Skeletal muscle tissue (tissue), 4 donors: ENCODE measurements around the gene DTHD1. TPM values are rescaled to one million over a fixed set of nuclear protein-coding genes. Genes with fewer than 3 reads are reported as not detected.

ENCODE experiments used
- H3K27ac ChIP-seq: one replicate; pipeline ENCODE4 v1.7.0; 2013; ENCODE audit warnings: mild to moderate bottlenecking, low read depth, low read length, inconsistent platforms
- H3K27me3 ChIP-seq, 3 donors: one replicate each; pipeline ENCODE4 v1.7.0; 2013; ENCODE audit warnings: low read length in 3 of 3; ENCODE audit not compliant: control insufficient read depth in 3 of 3, insufficient read depth in 3 of 3
- H3K36me3 ChIP-seq, 3 donors: one replicate each; pipeline ENCODE4 v1.7.0; 2013; ENCODE audit warnings: low read length in 3 of 3; ENCODE audit not compliant: control insufficient read depth in 3 of 3, insufficient read depth in 3 of 3
- H3K4me1 ChIP-seq, 3 donors: one replicate each; pipeline ENCODE4 v1.7.0; 2013; ENCODE audit warnings: low read length in 3 of 3, mild to moderate bottlenecking in 3 of 3; ENCODE audit not compliant: control insufficient read depth in 3 of 3, insufficient read depth in 3 of 3
- H3K4me3 ChIP-seq, 3 donors: one replicate each; pipeline ENCODE4 v1.7.0; 2013; ENCODE audit warnings: low read length in 3 of 3
- H3K9ac ChIP-seq, 3 donors: one replicate each; pipeline ENCODE4 v1.7.0; 2013; ENCODE audit warnings: low read length in 3 of 3, mild to moderate bottlenecking in 3 of 3, moderate library complexity in 2 of 3, low read depth in 1 of 3
- H3K9me3 ChIP-seq, 3 donors: one replicate each; pipeline ENCODE4 v1.7.0; 2013; ENCODE audit warnings: low read length in 3 of 3; ENCODE audit not compliant: control insufficient read depth in 3 of 3
- total RNA-seq: library from RNA; depleted of rRNA; stranded (reverse); fragments of >200 nt; gene quantifications from one replicate; pipeline ENCODE4 v1.2.3, GENCODE V29; 2014
- donor health status: Osteomylitis.

DTHD1 gene
- total RNA-seq, 1 donor from 2014 or later, result under 0.01 TPM

DNA sequence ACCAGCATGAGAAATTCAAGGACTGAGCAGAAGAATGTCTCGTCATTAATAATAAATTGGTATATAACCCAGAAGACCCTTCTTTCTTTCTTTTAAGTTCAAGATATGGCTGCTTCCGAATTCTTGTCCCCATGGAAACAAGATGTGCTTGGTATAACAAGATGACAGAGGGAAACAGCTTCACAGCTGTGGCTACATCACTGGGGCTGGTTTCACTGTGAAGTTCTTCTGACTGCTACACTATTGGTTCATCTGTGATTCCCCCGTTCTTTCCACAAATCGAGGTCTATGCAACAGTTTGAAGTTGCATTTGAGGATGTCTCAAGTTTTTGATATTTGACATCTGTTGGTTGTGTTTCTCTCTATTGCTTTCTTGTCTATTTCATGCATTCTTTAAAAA, 12.3 kb upstream of the DTHD1 start:
- H3K9ac ChIP-seq, result no peak overlapping the region
- no peak overlapping the region for H3K27ac ChIP-seq
- H3K4me3 ChIP-seq, result no peak overlapping the region

DNA sequence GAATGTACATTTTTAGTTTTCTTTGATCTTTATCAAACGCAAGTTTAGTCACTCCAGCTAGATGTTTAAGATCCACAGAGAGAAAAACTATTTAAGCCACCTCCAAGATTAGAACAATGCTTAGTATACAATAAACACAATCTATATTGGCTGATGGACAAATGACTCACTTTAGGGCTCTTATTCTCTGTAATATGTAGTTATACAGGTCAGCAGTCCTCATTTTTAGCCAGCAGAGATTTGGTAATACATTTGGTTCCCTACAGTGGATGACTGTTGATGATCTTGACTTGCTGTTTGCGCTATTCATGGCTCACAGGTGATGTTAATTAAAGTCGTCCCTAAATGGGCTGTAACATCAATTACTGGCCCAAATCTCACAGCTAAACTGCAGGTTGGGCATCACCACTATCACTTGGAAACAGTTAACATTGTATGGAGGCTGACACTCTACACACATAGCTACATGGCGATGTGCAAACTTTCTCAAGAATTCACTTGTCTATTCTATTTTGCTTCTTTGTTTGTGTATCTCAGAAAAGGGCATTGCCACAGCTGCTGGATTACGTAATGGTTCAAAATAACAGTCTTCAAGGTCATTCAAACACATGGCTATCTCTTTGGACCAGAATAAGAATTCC, 11.8 kb upstream of the DTHD1 start:
- Histone ChIP-seq H3K27me3 (no peaks in the 10 kb centered on the region), H3K4me1 (no peaks in the 10 kb centered on the region), H3K9me3 (peaks cover 0 to 2% (median 0%) of the 10 kb centered on the region in 3 donors), H3K36me3 (no peaks in the 10 kb centered on the region), H3K9ac (no peak overlapping the region), H3K27ac (no peak overlapping the region), H3K4me3 (no peak overlapping the region)

More for the DNA sequence above, 12.3 kb upstream of the DTHD1 start:
- Histone ChIP-seq H3K9me3 (peaks cover 0 to 2% (median 0%) of the 10 kb centered on the region in 3 donors), H3K36me3 (no peaks in the 10 kb centered on the region), H3K27me3 (no peaks in the 10 kb centered on the region), H3K4me1 (no peaks in the 10 kb centered on the region)

DNA sequence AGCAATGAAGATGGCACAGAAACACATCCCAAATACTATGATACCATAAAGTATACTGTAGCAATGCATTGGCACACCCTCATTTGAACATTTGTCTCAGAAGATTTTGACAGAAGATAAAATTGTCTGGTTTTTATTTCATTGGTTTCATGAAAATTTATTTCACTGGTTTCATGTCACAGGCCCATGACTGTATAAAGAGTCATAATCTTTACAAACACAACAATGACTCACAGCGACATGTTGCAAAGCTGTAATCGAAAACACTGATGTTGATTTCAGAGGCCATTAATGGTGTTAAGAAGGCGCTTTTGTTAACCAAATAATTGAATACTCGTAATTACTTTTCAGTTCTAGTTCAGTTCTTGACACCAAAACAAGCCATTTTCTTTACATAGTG, 8.1 kb upstream of the DTHD1 start:
- Histone ChIP-seq H3K36me3 (no peaks in the 10 kb centered on the region), H3K9me3 (no peaks in the 10 kb centered on the region), H3K4me1 (no peaks in the 10 kb centered on the region), H3K9ac (no peak overlapping the region), H3K27ac (no peak overlapping the region), H3K4me3 (no peak overlapping the region), H3K27me3 (no peaks in the 10 kb centered on the region)

DNA sequence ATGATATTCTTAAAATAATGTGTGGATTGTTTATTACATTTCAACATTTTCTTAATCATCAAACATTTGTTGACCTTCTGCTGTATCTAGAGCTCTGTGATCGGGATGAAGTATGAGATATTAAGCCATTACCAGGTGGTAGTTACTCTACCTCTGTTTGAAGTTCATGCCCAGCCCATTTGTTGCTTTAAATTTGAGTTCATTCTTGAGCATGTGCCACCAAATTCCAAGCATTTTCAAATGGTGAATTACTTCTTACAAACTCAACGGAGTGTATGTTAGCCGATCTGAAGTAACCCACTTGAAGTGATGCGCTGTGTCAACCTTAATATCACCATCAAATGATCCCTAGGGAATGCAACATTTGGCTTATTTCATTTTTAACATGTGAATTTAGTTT, 7.3 kb upstream of the DTHD1 start:
- no peaks in the 10 kb centered on the region for H3K36me3 ChIP-seq
- no peaks in the 10 kb centered on the region for H3K4me1 ChIP-seq
- no peak overlapping the region for H3K4me3 ChIP-seq
- H3K9ac ChIP-seq, result no peak overlapping the region
- H3K9me3 ChIP-seq, result no peaks in the 10 kb centered on the region
- H3K27me3 ChIP-seq, result no peaks in the 10 kb centered on the region
- no peak overlapping the region for H3K27ac ChIP-seq

DNA sequence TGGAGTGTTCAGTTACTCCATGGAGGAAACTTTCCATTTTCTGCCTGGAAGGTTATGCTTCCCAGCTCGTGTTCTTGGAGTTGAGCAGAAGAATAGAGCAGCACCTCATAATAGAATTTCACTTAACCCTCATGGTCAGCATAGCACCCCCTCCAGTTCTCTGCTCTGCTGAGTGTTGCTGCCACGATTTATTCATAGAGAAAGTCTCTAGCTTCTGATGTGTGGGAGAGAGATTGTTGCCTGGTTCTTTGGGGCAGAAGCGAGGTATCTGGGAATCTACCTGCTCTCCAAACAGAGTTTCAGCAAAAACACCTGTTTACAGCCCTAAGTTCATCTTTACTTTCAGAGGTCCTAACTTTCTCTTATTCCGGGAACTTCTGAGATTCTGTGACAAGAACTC, 3.9 kb upstream of the DTHD1 start:
- Histone ChIP-seq H3K9me3 (no peaks in the 10 kb centered on the region), H3K4me3 (no peak overlapping the region), H3K36me3 (no peaks in the 10 kb centered on the region), H3K4me1 (no peaks in the 10 kb centered on the region), H3K27me3 (no peaks in the 10 kb centered on the region), H3K9ac (no peak overlapping the region), H3K27ac (no peak overlapping the region)

DNA sequence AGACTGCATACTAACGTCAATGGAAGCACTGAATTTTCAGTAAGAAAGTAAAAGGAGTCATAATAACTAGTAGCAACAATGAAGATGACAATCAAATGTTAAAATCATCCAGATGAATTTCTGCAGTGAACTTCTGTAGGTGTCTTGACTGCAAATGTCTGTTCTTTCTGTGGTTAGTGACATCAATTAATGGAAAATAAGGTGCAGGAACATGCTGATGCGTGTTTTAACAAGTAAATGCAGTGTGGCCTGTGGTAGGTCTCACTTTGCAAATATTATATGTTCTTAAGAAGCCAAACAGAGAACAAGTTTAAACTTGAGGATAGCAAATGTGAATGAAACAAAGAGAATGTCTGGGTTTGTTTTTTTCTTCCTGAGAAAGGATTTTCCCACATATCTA, 2.6 kb upstream of the DTHD1 start:
- Histone ChIP-seq H3K4me3 (no peak overlapping the region), H3K4me1 (no peaks in the 10 kb centered on the region), H3K27ac (no peak overlapping the region), H3K27me3 (no peaks in the 10 kb centered on the region), H3K9ac (no peak overlapping the region), H3K36me3 (no peaks in the 10 kb centered on the region), H3K9me3 (no peaks in the 10 kb centered on the region)

DNA sequence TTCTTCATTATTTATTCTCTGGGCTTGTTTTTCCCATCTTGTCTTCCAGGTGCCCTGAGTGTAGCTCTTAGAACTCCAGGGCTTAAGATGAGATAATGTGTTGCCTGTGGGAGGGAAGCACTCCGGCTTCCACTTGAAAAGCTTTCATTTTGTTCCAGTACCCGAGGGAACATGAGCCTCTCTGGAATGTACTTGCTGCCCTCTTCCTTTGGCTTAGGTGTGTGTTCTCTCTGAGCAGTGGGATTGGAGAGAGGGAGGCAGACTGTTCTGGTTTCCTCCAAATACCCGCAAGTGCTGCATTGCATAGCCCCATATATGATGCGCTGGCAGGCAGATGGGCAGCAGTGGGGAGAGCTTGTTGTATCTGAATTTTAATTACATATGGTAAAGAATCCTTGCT, 861 bp upstream of the DTHD1 start:
- no peak overlapping the region for H3K27ac ChIP-seq
- no peak overlapping the region for H3K4me3 ChIP-seq
- H3K36me3 ChIP-seq, result no peaks in the 10 kb centered on the region
- H3K27me3 ChIP-seq, result no peaks in the 10 kb centered on the region
- no peaks in the 10 kb centered on the region for H3K9me3 ChIP-seq
- no peak overlapping the region for H3K9ac ChIP-seq
- no peaks in the 10 kb centered on the region for H3K4me1 ChIP-seq

DNA sequence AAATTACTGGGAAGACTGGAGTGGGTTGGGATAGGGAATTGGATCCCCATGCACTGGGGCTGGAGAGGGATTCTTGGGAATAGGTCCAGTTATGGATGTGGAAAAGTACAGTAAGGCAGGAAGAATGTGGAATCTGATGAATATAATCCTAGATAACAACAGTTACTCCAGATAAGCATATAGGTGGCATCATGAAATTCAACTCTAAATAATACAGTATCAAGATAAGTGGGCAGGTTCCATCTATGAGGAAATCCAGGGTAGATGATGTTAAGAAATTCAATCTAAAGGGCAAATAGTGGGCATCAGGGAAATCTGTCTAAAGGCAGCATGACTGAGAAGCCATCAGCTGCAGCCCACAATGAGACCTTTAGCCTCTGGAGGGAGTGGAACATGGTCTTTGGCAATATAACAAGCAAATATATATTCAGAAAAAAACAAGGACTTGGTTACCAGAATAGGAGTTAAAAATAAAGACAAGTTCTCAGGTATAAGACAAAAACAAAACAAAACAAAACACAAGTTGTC, 1.2 kb downstream of the DTHD1 start:
- Histone ChIP-seq H3K9me3 (no peaks in the 10 kb centered on the region), H3K4me3 (no peak overlapping the region), H3K4me1 (no peaks in the 10 kb centered on the region), H3K27ac (no peak overlapping the region), H3K36me3 (no peaks in the 10 kb centered on the region), H3K9ac (no peak overlapping the region), H3K27me3 (no peaks in the 10 kb centered on the region)

DNA sequence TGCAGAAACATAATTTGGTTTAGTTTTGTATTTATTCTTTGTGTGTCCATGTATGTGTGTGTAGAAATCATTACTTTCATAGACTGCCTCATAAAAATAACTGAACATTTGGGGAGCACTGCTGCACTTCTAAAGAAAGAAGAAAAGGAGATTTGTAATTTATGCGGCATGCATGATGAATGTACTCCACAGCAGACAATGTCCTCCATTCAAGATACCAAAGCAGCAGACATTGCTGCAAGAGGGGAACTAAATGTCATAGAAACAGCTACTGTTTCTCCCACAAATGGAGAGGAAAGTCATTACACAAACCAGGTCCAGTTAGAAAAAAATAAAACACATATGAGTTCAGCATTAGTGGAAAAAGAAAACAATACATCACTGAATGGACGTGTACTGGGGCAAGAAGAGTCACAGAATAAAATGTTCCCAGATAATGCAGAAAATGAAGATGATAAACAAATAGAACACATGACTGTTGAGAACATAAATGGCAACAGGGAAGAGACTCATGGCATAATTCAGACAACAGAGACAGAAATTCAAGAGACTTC, 2.6 kb downstream of the DTHD1 start:
- no peak overlapping the region for H3K4me3 ChIP-seq
- H3K9me3 ChIP-seq, result no peaks in the 10 kb centered on the region
- H3K9ac ChIP-seq, result no peak overlapping the region

DNA sequence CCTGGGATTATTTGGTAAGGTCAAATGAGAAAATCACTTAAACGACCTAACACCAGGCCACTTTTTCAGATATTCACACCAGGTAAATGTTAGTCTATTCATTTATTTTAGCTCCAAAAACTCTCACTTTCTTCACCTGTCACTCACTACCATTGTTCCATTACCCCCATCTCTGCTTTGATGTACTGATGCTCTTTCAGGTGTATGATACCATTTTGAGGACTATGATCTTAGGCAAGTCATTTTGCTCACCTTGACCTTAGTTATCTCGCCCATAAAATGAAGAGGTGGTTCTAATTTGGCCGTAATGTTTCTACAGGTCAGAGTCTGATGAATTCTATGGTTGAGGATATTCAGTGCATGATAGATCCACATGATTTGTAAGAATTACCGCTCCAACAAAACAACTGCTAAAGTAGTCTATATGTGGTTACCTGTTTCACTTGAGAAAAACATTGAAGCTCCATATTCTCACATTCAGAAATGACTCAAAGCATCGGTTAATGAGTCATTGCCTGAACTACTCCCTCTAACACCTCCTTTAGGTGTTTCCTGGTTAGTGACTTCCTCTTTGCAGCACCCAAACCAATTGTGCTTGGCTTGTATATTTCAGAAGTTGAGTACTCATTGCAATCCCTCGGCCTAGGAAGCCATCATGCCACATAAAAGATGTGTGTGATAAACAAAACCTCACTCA, 4.5 kb downstream of the DTHD1 start:
- H3K9ac ChIP-seq, result no peak overlapping the region
- no peak overlapping the region for H3K4me3 ChIP-seq
- H3K9me3 ChIP-seq, result no peaks in the 10 kb centered on the region
- no peaks in the 10 kb centered on the region for H3K27me3 ChIP-seq
- no peaks in the 10 kb centered on the region for H3K36me3 ChIP-seq
- no peak overlapping the region for H3K27ac ChIP-seq
- no peaks in the 10 kb centered on the region for H3K4me1 ChIP-seq

More for the DNA sequence above, 2.6 kb downstream of the DTHD1 start:
- Histone ChIP-seq H3K27me3 (no peaks in the 10 kb centered on the region), H3K4me1 (no peaks in the 10 kb centered on the region), H3K27ac (no peak overlapping the region), H3K36me3 (no peaks in the 10 kb centered on the region)
